ENCODE measurements around the gene SLC38A2. TPM values are rescaled to one million over a fixed set of nuclear protein-coding genes. Genes with fewer than 3 reads are reported as not detected.

SLC38A2 gene
- total and polyA plus RNA-seq, 2 of the 4 experiments (the other 2 are of a cell fraction) = 313 to 881 TPM

DNA sequence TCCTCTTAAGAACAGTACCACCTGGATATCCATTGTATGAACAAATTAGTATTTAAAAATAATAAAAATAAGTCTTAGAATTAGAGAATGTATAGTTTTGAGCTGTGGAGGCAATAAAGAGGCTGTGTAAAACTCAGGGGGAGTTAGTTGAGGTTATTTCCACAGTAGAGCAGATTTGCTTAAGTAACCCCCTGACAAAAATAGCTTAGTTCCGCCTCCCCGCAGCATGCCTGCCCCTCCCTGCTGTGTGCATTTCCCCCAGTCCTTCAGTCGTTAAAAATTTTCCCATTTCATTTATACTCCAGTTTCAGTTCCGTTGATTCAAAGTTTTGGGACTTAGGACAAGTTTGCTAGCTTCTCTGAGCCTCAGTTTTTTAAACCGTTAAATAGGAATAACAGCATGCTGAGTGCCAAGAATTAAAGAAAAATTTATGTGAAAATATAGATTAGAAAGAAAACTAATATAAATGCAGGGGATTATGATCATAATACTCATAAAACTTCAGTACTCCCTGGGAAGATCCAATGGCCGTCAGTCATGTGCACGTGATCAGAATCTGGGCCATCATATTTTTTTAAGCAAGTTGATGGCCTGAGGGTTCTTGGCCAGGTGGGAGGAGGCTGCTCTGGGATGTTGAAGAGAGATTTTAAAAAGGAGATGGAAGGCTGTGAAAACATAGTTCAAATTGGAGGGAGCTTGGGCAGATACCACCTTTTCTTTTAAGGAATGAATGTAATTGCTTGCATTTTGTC is 14.5 kb upstream of the SLC38A2 start:
- H4K91ac ChIP-seq (ENCODE audit: insufficient read depth, low read depth, low read length) = peak overlapping the region; percentile 97
- peak overlapping the region; percentile 97 for H2BK5ac ChIP-seq (ENCODE audit: low read depth, low read length, poor library complexity, severe bottlenecking)
- dilution Hi-C loops (cut with HindIII; ENCODE audit: low sequenced_read_pairs, unreplicated experiment) (no loop called here), in situ Hi-C loops (cut with MboI; ENCODE audit: low sequenced_read_pairs) (loop anchor here (5.0 to 10.0 kb wide), 2 partner anchors 108 to 275 kb away; no protein-coding TSS in a partner anchor), intact Hi-C loops (cut with micrococcal nuclease) (loop anchor here (1.0 kb wide), 5 partner anchors 45 to 273 kb away; no protein-coding TSS in a partner anchor)
- peak overlapping the region; percentile 96 for H3K23ac ChIP-seq (ENCODE audit: low read depth, low read length)
- peak overlapping the region; percentile 98 for H3K4ac ChIP-seq (ENCODE audit: low read depth, low read length)
- peak; percentile 78 for DNase-seq
- H3K9me1 ChIP-seq (ENCODE audit: insufficient read depth, low read length) = peaks cover 19% of the 10 kb centered on the region
- CTCF ChIA-PET = interaction anchor here (1.6 kb wide), 1 partner anchor 138 kb away, joined by 6 read pairs; no protein-coding TSS in a partner anchor
- peak overlapping the region; percentile 99 for H2BK15ac ChIP-seq (ENCODE audit: low read depth, low read length)
- peak overlapping the region; percentile 90 to 96 for H4K8ac ChIP-seq (ENCODE audit: low read depth in 2 of 2, low read length in 2 of 2)
- peaks cover 18 to 56% of the 10 kb centered on the region in 2 experiments for H3K79me1 ChIP-seq (ENCODE audit: low read depth in 1 of 2, low read length in 2 of 2)
- H3K4me1 ChIP-seq (ENCODE audit: control insufficient read depth, insufficient read depth, low read length) = peaks cover 25% of the 10 kb centered on the region
- H2AK5ac ChIP-seq (ENCODE audit: low read depth, low read length) = peak overlapping the region; percentile 99
- H3K4me2 ChIP-seq (ENCODE audit: low read depth, low read length) = peak overlapping the region; percentile 78
- H2AK9ac ChIP-seq (replicated peaks; ENCODE audit: low read depth, low read length, poor library complexity) = peak overlapping the region; percentile 80
- H3K56ac ChIP-seq (ENCODE audit: extremely low read depth, insufficient read depth, low read length) = peak overlapping the region; percentile 95
- no CpG with 5 or more reads among the region's 7 CpGs for WGBS, 2 experiments (ENCODE audit: extremely low coverage in 2 of 2, insufficient read length in 1 of 2)
- no TSS peak for BruUV-seq (replicated peaks)
- H3K27me3 ChIP-seq (ENCODE audit: control insufficient read depth, insufficient read depth, low read length) = no peaks in the 10 kb centered on the region
- no peaks in the 10 kb centered on the region for H3K36me3 ChIP-seq (ENCODE audit: control insufficient read depth, insufficient read depth, low read length)
- TF ChIP-seq CTCF (conservative IDR thresholded peaks at IDR 0.05; ENCODE audit: low read depth, low read length) (no peak), BHLHE40 (IDR thresholded peaks at IDR 0.05; ENCODE audit: low read depth, low read length) (0 out of 2 replicates have a peak, but pooled peaks have one; percentile 18), ELK1 (IDR thresholded peaks at IDR 0.05; ENCODE audit: borderline replicate concordance, low read depth, low read length) (no peak), MAZ (IDR thresholded peaks at IDR 0.05; ENCODE audit: borderline replicate concordance, low read depth, low read length) (peak; percentile 48; the same call in 1 of the 2 replicates), POLR2A (IDR thresholded peaks at IDR 0.05; ENCODE audit: low read depth, low read length) (0 out of 2 replicates have a peak, but pooled peaks have one; percentile 36), USF2 (IDR thresholded peaks at IDR 0.05; ENCODE audit: low read depth, low read length) (peak; percentile 16; the same call in 1 of the 2 replicates)
- H4K20me1 ChIP-seq (ENCODE audit: insufficient read depth, low read length) = no peaks in the 10 kb centered on the region
- POLR2A ChIA-PET (ENCODE audit: unreplicated experiment) = interaction anchor here (0.6 to 1.3 kb wide), 9 partner anchors 9 to 185 kb away, joined by 3 to 5 read pairs (median 4); no protein-coding TSS in a partner anchor
- H3K4me3 ChIP-seq (ENCODE audit: insufficient read depth, low read depth, low read length) = peak overlapping the region; percentile 26; the same call in 1 of the 2 replicates
- peak overlapping the region; percentile 93 for H4K5ac ChIP-seq (ENCODE audit: low read depth, low read length)
- H3K27ac ChIP-seq (ENCODE audit: insufficient read depth, low read length) = peak overlapping the region; percentile 100
- no peak for ATAC-seq (ENCODE audit: low read depth)
- peak overlapping the region; percentile 97 for H3K14ac ChIP-seq (replicated peaks; ENCODE audit: low read depth, low read length)
- peak overlapping the region; percentile 70 for H3K18ac ChIP-seq (ENCODE audit: low read depth, low read length)
- no peak overlapping the region for H2AFZ ChIP-seq (replicated peaks; ENCODE audit: low read length, poor library complexity)
- H3K9ac ChIP-seq (ENCODE audit: low read depth, low read length) = peak overlapping the region; percentile 96
- peak overlapping the region; percentile 96 for H2BK20ac ChIP-seq (ENCODE audit: low read depth, low read length)
- H2BK120ac ChIP-seq (ENCODE audit: low read depth, low read length) = peak overlapping the region; percentile 95
- 0 out of 2 replicates have a peak, but pooled peaks cover 2% of the 10 kb centered on the region for H3K9me3 ChIP-seq (ENCODE audit: control insufficient read depth, insufficient read depth, low read length)

Data from IMR-90 (cell line).